ENCODE data around the gene PHETA2. TPM values are rescaled to one million over a fixed set of nuclear protein-coding genes. Genes with fewer than 3 reads are reported as not detected.
"Not testable (repeated sequence)": the region's sequence is repeated elsewhere in the genome, so short reads cannot be mapped to it uniquely, and the experiment has no call there.

The PHETA2 gene
- total RNA-seq, 1 experiment from 2014 or later = 5.7 TPM

DNA sequence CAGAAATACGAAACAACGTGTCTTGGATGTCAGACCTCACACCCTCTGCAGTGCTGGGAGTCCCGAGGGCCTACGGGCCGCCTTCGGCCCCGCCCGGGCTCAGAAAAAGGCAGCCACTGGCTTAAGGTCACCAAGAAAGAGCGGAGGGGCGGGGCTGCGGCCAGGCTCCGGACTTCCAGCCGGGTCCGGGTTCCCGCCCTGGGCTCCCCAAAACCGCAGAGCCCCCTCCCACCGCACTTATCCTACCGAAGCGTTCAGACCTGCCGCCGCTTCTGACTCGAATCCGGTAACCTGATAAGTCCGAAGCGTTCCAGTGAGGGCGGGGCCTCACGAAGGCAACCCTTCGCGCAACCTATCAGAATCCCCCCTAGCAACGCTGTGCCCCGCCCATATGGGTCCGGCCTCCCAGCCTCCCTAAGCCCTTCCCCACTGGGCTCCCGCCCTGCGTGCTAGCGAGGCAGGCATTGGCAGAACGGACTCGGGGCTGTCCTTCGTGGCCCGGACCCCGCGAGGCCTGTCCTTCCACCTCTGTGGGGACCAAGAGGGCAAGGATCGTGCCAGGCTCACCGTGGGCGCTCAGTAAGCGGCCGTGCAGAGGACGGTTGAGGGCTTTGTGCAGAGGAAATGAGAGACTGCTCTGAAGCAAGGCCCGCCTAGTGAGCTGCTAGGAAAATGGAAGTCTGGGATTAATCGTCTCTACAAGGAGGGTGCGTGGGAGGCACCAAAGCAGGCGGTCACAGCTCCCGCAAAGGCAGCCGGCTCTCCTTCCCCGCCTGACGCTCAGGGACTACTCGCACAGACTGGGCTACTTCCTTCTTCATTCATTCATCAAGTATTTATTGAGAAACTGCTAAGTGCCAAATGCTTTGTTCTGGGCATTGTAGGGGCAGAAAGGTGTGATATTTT is 3.3 kb upstream of the PHETA2 start, which contains the start of gene NAGA (continued):
- TF ChIP-seq, protein P1, sequence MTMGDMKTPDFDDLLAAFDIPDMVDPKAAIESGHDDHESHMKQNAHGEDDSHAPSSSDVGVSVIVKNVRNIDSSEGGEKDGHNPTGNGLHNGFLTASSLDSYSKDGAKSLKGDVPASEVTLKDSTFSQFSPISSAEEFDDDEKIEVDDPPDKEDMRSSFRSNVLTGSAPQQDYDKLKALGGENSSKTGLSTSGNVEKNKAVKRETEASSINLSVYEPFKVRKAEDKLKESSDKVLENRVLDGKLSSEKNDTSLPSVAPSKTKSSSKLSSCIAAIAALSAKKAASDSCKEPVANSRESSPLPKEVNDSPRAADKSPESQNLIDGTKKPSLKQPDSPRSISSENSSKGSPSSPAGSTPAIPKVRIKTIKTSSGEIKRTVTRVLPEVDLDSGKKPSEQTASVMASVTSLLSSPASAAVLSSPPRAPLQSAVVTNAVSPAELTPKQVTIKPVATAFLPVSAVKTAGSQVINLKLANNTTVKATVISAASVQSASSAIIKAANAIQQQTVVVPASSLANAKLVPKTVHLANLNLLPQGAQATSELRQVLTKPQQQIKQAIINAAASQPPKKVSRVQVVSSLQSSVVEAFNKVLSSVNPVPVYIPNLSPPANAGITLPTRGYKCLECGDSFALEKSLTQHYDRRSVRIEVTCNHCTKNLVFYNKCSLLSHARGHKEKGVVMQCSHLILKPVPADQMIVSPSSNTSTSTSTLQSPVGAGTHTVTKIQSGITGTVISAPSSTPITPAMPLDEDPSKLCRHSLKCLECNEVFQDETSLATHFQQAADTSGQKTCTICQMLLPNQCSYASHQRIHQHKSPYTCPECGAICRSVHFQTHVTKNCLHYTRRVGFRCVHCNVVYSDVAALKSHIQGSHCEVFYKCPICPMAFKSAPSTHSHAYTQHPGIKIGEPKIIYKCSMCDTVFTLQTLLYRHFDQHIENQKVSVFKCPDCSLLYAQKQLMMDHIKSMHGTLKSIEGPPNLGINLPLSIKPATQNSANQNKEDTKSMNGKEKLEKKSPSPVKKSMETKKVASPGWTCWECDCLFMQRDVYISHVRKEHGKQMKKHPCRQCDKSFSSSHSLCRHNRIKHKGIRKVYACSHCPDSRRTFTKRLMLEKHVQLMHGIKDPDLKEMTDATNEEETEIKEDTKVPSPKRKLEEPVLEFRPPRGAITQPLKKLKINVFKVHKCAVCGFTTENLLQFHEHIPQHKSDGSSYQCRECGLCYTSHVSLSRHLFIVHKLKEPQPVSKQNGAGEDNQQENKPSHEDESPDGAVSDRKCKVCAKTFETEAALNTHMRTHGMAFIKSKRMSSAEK (CRISPR knock-in tag; IDR thresholded peaks at IDR 0.05; ENCODE audit: borderline replicate concordance) = no peak

DNA sequence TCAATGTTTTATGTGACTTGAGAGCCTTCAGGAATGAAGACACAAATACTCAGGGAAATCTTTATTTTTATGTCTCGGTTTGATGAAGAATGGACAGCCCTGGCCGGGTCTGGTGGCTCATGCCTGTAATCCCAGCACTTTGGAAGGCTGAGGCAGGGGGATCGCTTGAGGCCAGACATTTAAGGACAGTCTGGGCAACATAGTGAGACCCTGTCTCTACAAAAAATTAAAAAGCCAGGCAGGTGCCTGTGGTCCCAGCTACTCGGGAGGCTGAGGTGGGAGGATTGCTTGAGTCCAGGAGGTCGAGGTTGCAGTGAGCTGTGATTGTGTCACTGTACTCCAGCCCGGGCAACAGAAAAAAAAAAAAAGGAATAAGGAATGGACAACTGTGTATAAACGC is 2.5 kb upstream of the PHETA2 start:
- Mint-ChIP-seq H3K27me3 (ENCODE audit: low read depth) (peaks cover 28% of the 10 kb centered on the region), H3K36me3 (peaks cover 12% of the 10 kb centered on the region), H3K4me3 (peak overlapping the region; percentile 72; the same call in 1 of the 2 replicates), H3K4me1 (peaks cover 40% of the 10 kb centered on the region)
- H3K27ac Mint-ChIP-seq; ATAC-seq; DNase-seq (ENCODE audit: low spot score); H3K9me3 Mint-ChIP-seq: not testable (repeated sequence)
- CTCF ChIA-PET = interaction anchor here (1.0 to 2.8 kb wide), 3 partner anchors 19 to 372 kb away, joined by 3 to 22 read pairs (median 4); partner anchors contain the start of genes NDUFA6 and SMIM45
- POLR2A ChIA-PET = interaction anchor here (0.6 to 2.8 kb wide), 3 partner anchors 19 to 141 kb away, joined by 6 to 10 read pairs (median 6); partner anchors contain the start of genes CENPM and NDUFA6

DNA sequence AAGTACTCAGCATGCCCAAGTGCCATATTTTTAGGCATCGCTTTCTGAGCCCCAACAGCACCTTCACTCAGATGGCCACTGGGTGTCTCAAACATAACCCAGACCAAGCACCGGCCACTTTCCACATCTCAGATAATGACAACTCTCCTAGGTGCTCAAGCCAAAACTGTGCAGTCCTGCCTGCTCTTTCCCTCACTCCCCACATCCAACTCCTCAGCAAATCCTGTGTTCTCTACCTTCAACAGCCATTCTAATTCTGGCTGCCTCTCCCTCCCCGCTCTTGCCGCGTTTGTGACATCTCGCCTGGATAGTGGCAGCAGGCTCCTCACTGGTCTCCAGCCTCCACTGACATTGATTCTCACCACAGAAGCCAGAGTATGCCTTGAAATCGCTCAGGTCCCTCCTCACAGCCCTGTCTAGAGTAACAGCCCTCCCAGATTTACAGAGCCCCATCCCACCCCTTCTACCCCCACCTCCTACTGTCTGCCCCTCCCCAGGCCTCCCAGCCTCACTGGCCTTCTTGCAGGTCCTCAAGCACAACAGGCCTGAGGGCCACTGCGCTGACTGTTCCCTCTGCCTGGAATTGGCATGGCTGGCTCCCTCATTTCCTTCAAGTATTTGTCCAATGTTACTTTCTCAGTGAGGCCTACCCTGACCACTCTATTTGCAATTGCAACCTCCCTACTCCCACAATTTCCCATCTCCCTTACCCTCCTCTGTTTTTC is 1.3 kb upstream of the PHETA2 start:
- ChIA-PET POLR2A (no interaction called here), CTCF (no interaction called here)
- H3K4me1 Mint-ChIP-seq = peaks cover 40% of the 10 kb centered on the region
- peak overlapping the region; percentile 63; the same call in 1 of the 2 replicates for H3K4me3 Mint-ChIP-seq
- peaks cover 2% of the 10 kb centered on the region for H3K36me3 Mint-ChIP-seq
- H3K9me3 Mint-ChIP-seq = no peaks in the 10 kb centered on the region
- DNase-seq (ENCODE audit: low spot score) = no peak
- TF ChIP-seq NR3C1 (CRISPR knock-in tag; conservative IDR thresholded peaks at IDR 0.05; ENCODE audit: low read depth) (no peak), GRHL2 (CRISPR knock-in tag; IDR thresholded peaks at IDR 0.05; ENCODE audit: insufficient replicate concordance, severe bottlenecking) (no peak), OVOL2 (CRISPR knock-in tag; IDR thresholded peaks at IDR 0.05; ENCODE audit: borderline replicate concordance) (no peak), GABPB1 (CRISPR knock-in tag; IDR thresholded peaks at IDR 0.05) (no peak), GTF2I (CRISPR knock-in tag; conservative IDR thresholded peaks at IDR 0.05) (no peak), ZNF219 (CRISPR knock-in tag; IDR thresholded peaks at IDR 0.05; ENCODE audit: borderline replicate concordance) (no peak), ZNF396 (CRISPR knock-in tag; IDR thresholded peaks at IDR 0.05; ENCODE audit: borderline replicate concordance) (no peak), NR2C2 (CRISPR knock-in tag; IDR thresholded peaks at IDR 0.05) (no peak), JUN (CRISPR knock-in tag; IDR thresholded peaks at IDR 0.05) (no peak), EMX1 (CRISPR knock-in tag; IDR thresholded peaks at IDR 0.05) (no peak)
- TF ChIP-seq, protein P2, sequence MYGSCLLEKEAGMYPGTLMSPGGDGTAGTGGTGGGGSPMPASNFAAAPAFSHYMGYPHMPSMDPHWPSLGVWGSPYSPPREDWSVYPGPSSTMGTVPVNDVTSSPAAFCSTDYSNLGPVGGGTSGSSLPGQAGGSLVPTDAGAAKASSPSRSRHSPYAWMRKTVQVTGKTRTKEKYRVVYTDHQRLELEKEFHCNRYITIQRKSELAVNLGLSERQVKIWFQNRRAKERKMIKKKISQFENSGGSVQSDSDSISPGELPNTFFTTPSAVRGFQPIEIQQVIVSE (CRISPR knock-in tag; IDR thresholded peaks at IDR 0.05; ENCODE audit: borderline replicate concordance) = no peak
- TF ChIP-seq, protein P3, sequence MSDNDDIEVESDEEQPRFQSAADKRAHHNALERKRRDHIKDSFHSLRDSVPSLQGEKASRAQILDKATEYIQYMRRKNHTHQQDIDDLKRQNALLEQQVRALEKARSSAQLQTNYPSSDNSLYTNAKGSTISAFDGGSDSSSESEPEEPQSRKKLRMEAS (CRISPR knock-in tag; IDR thresholded peaks at IDR 0.05) = no peak
- TF ChIP-seq, protein P4, sequence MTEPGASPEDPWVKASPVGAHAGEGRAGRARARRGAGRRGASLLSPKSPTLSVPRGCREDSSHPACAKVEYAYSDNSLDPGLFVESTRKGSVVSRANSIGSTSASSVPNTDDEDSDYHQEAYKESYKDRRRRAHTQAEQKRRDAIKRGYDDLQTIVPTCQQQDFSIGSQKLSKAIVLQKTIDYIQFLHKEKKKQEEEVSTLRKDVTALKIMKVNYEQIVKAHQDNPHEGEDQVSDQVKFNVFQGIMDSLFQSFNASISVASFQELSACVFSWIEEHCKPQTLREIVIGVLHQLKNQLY (CRISPR knock-in tag; IDR thresholded peaks at IDR 0.05) = no peak
- TF ChIP-seq, protein P5, sequence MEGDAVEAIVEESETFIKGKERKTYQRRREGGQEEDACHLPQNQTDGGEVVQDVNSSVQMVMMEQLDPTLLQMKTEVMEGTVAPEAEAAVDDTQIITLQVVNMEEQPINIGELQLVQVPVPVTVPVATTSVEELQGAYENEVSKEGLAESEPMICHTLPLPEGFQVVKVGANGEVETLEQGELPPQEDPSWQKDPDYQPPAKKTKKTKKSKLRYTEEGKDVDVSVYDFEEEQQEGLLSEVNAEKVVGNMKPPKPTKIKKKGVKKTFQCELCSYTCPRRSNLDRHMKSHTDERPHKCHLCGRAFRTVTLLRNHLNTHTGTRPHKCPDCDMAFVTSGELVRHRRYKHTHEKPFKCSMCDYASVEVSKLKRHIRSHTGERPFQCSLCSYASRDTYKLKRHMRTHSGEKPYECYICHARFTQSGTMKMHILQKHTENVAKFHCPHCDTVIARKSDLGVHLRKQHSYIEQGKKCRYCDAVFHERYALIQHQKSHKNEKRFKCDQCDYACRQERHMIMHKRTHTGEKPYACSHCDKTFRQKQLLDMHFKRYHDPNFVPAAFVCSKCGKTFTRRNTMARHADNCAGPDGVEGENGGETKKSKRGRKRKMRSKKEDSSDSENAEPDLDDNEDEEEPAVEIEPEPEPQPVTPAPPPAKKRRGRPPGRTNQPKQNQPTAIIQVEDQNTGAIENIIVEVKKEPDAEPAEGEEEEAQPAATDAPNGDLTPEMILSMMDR (IDR thresholded peaks at IDR 0.05) = no peak
- H3K27ac Mint-ChIP-seq = no peak overlapping the region
- H3K27me3 Mint-ChIP-seq (ENCODE audit: low read depth) = peaks cover 28% of the 10 kb centered on the region
- ATAC-seq = no peak

Measured in WTC11 (cell line).